ENCODE results near the gene AFAP1.

Gene AFAP1

DNA sequence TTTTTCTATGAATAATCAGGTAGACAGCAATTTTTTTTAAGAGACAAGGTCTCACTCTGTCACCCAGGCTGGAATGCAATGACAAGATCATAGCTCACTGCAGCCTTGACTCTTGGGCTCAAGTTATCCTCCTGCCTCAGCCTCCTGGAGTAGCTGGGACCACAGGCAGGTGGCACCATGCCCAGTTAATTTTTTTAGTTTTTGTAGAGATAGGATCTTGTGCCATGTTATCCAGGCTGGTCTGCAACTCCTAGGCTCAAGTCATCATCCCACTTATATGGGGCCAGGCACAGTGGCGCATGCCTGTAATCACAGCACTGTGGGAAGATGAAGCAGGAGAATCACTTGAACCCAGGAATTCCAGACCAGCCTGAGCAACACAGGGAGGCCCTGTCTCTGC is 26.8 kb downstream of the AFAP1 start:
- FAIRE-seq: no peak

DNA sequence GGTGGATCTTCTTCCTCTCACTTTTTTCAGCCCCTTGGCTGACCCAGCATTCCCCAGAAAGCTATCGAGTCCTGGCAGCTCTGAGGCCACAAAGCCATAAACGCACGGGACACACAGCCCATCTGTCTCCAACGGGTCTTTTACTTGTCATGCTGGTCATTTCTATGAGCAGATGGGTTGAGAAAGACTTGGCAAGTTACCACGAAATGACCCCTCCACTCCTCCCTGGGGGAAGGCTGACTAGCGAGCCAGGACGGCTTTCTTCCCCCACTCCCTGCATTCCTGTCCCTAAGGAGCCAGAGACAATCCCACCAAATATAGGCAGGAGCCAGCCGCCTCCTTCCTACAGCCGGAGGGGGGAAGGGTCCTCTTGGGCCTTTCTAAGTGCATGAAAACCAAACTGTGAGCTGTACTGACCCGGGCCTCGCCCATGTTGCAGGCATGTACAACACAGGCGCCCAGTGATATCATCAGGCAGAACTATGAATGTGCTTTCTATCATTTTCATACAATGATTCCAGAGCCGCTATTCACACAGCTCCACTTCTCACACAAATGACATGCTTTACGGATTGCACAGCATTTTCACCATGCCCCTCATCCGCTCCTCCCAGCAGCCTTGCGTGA is 28.6 kb downstream of the AFAP1 start:
- no peak for FAIRE-seq

DNA sequence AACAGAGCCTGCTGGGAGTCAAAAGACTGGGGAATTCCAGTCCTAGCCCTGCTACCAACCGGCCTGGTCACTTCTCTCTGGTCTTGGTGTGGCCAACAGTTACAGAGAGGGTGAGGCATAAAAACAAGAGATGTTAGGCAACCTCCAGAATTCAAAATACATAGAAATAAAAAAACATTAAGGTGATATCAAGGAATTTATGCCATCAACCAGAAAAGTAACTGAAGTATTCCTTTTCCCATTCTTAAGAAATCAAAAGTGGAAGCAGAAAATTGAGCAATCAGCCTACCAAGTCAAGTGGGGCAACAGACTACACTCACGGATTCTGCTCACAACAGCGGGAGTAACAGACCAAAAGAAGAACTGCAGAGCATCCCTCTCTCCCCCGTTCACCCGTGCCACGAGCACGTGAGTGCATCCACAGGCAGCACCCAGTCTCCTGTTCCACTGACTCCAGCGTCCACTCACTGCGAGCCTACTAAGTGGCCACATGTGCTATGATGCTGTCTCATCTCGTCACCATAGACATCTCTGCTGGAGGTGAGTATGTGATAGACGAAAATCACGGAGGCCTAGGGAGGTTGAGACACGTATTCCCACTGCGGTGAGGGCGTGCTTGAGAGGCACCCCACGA is 29.3 kb downstream of the AFAP1 start:
- FAIRE-seq: no peak

DNA sequence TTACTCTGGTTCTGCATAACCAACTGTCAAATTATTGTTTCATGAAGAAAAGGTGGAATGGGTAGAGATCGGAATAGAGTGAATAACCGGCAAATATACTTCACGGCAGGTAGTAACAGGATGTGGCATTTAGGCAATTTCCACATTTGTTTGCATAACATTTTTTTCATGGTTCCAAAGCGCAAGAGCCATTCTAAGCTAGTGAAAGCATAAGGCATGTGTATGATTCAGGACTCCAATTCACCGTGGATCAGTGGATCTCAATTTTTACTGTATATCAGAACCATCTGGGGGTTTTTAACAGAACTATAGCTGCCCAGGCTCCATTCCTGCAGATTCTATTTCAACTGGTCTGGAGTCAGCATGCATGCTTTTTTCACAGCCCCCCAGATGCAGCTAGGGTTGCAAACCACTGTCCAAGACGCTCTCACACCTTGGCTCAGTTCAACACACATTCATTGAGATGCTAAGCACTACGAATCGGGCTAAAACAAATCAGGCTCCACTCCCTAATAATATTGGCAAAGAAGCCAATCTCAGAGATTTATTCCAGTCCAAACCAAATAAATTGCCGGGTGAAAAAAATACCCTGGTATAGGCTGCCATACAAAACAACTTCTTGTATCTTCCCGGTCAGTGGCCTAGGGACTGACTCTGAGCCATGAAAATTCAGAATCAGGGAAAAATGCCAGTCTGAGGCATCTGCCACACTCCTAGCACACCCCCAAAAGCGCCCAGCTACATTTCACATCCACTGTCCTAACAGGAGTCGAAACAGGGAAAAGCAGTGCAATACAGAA is 30.0 kb downstream of the AFAP1 start:
- no peak for FAIRE-seq

DNA sequence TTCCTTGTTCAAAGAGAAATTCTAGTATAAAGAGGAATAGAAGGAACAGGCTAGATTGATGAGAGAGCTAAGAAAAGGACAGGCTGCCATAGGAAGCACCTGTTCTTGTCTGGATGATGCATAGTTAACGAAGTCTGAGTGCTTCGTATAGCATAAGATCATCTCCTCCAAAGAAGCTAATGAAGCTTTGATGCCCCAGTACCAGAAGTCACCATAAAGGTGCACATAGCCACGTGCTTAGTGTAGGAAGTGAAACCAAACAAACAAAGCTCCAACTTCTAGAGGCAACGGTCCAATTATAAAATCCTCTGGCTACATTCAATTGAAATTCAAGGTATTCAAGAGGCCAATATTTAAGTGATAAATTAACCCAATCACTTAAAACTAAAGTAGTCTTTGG is 31.0 kb downstream of the AFAP1 start:
- FAIRE-seq: no peak

DNA sequence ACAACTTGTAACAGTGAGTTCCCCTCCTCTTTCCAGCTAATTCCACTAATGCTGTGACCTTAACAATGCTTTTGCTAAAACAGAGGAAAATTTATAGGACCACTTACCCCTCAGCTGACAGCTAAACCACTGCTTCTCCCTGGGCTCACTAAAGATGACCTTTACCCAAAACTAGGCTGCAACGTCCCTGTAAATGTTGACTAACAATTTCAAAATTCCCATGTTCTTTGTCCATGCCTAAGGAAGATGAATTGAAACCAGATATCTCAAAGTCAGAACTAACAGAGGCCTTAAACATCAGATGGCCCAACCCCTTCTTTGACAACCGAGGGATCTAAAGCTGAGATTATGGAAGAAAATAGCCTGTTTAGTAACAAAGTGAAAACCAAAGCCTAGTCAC is 32.5 kb downstream of the AFAP1 start:
- FAIRE-seq: no peak

DNA sequence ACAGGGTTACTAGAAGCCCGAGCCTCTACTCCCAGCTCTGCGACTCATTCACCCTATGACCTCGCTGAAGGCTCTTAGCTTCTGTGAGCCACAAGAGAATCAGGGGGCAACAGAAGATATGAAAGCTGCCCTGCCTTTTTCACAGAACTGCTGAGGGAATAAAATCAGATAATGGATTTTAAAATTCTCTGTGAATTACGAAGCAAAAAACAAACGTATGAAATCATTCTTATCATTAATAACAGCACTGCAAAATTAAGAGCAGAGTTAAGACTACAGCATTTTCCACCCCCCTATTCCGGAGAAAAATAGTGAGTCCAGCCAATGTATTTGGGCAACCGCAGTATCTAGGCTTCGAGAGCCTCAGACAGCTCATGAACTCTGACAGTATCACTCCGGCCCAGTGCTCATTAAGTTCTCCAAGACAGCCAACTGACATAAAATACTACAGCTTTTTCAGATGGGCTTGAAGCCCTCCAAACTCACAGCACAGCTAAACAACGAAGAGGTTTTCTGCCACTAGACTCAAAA is 33.4 kb downstream of the AFAP1 start:
- no peak for FAIRE-seq

DNA sequence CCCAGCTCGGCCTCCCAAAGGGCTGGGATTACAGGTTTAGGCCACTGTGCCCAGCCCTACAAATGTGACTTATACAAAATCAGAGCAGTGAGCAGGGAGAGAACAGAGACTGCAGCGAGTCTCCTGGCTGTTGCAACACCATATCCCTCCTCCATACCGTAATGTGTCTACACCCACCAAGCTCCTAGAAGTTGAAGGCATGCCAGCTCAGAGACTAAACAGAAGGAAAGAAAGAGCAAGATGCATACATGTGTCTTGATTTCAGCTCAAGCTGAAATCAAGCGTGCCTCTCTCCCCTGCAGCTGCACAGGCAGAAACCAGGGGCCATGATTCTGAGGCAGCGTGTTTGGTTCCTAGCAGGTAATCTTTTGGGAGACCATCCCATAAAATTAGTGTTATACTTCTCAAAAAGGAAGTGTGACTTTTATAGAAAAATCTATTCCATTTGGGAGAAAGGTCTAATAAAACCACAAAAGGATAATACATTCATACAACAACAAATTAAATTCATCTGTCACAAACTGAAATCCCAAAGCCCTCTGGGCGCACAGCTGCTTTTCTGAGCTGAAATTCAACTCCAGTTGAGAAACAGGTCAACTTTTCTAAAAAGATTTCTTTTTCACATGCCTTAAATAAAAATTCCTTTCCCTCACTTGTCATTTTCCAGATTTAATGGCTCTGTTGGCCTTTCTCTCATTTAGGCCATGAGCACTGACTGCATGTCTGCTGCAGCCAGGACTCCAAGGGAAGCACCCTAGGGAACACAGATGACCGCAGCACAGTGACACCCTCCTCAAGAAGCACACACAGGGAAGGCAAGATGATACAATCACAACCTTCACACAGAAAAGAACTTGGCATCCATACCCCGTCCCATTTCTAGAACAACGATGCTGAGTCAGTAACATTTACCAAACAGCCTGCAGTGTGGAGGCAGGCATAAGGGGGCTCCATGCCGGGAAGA is 34.4 kb downstream of the AFAP1 start:
- FAIRE-seq: no peak

DNA sequence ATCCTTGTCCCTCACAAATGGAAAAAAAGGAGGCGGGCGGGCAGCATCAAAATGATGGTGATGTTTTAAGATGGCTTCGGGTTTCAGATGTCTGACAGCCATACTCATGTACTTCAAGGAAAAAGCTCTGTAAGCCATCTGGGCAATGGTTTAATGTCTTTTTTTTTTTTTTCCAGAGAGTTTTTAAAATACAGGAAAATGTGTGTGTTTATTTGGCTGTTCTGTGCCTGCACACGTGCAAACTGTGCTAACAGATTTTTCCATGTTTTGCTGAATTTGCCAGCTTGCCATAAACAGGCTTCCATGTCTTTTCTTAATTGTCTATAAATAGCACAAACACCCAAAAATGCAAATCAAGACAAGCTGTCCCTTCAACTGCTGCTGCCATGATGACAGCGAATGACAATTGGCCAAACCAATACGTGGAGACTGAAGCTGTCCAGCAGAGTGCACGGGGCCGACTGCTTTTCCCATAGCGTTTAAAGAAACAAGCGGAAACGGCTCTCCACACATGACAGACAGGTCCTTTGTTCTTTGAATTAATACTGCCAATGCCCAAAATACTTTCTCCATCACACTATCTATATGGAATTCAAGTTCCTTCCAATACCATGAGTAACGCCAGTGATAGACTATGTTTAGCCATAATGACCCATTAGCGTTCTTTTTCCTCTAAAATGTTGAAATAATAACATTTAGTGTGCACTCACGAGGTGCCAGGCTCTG is 35.7 kb downstream of the AFAP1 start:
- no peak for FAIRE-seq

DNA sequence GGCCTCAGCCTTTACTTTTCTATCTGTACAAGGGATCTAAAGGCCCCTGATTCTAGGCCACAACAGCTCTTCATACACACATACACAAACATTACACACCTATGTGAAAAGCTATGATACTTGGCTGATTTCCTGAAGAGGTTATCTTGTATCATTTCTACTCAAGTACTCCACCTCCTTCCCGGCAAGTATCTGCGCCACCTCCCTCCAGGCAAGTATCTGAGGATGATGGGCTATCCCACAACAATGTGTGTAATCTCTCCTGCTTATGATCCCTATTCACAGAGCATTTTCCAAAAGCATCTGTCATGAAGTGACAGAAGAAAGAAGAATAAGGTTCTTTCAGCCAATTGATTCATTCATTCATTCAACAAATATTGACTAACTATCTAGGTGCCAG is 36.8 kb downstream of the AFAP1 start:
- no peak for FAIRE-seq

DNA sequence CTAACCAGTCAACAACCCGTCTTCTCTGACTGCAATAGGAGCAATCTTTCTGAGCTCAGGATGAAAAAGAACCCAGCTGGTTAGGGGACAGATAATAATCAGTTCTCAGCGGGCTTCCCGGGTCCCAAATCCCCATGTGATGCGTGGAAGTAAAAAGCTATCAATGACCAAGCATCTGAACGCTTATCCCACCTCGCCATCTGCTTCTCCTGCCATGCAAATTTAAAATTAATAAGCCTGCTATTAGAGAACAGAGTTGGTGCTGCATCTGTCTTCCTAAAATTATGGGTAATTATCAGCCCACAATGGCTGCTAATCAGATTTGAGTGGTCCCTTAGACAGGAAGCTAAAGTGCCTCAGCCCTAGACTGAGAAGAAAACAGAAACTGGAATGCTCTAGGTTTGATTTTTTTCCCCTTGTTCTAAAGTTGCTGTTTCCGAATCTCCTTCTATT is 37.5 kb downstream of the AFAP1 start:
- no peak for FAIRE-seq

DNA sequence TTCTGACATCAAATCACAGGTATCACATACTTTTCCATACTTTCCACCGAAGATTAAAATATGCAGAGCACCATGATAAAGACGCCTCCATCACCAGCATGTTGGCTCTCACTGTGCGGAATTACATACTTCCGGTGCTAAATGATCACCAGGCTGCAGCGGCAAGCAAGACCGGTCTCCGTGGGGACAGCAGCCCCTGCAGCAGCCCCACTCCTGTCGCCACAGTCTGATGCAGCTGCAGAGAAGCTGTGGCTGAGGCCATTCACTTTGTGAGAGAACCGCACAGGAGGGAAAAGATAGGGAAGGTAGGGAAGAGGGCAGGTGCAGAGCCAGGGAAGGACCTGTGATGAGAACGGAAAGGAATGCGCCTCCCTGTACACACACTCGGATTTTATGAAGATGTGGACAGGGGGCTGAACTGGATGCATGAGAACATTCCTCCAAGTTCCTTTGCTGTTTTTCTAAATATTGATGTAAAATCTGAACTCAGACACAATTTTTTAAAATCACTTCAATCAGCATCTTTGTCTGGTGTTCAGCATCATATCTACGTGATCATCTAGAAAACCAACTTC is 38.3 kb downstream of the AFAP1 start:
- FAIRE-seq: no peak

DNA sequence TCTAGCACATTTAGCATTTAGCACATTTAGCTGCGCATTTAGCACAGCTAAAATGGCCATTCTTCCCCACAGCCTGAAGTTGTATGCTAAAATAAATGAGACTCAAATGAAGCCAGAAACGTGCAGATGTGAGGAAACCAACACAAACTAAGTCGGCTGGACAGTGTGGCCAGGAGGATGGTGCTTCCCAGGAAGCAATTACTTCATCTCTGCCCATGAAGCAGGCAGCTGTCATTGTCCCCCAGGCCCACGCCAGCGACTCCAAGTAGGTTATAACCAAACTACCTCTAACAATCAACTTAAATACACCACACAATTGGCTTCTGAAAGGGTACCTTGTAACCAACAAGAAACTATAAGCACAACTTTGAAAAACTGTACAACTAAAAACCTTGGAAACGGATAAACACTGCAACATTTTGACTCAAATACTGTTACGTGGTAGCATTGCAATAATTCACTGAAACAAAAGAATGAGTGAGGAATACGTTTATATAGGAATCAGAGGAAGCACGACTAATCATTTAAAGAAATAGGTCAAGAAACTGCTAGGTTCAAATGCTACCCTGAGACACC is 39.2 kb downstream of the AFAP1 start:
- no peak for FAIRE-seq

DNA sequence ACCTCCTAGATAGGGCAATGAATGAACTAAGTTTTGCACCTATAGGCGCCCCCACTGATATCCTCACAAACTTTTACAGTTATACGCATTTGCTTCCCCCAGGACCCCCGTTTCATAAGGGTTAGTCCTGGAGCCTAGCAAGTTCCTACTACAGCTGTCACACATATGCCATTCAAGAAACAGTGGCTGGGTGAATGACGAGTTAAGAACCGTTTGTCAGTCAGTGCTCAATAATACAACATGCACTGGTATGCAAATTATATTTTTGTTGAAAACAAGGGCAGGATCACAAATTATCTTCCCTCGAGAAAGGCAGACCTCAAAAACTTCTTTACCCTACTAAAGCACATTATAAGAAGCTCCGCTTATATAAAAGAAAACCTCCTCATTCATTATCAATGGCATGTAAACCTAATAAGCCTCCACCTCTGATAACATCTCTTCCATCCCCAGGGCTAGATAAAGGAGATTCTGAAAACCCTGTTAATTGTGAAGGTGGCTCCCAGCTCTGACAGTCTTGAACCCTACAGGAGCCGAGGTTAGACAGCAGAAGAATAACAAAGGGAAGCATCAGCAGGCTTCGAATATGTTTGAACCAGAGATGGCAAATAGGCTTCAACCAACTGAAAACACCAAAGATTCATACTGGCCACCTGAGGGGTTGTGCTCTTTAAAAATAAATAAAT is 40.3 kb downstream of the AFAP1 start:
- no peak for FAIRE-seq

DNA sequence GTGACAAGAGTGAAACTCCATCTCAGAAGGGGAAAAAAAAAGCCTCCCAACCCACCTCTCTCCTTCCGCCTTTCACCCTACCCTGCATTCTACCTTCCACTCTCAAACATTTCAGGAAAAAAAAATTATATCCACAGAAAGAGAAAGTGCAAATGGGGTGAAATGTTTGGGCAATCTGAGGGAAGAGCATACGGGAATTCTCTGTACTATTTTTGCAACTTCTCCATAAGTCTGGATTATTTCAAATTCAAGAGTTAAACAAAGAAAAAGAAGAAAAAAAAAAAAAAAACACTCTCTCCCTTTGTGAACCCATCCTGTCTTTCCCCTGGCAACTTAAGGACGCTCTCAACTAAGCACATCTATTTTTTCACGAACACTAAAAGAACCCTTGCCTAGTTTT is 41.3 kb downstream of the AFAP1 start:
- no peak for FAIRE-seq

DNA sequence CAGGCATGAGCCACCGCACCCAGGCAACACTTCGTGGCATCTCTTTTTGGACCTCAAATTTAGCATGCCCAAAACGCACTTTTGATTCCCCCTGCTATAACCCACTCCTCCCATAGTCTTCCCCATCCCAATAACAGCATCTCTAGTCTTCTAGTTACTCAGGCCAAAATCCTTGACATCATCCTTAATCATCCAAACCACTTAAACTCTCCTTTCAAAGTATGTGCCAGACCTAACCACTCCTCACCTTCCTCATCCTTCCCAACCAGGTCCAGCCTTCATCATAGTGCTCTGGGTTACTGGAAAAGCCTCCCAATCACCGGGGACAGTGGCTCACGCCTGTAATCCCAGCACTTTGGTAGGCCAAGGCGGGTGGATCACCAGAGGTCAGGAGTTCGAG is 41.9 kb downstream of the AFAP1 start:
- FAIRE-seq: no peak

DNA sequence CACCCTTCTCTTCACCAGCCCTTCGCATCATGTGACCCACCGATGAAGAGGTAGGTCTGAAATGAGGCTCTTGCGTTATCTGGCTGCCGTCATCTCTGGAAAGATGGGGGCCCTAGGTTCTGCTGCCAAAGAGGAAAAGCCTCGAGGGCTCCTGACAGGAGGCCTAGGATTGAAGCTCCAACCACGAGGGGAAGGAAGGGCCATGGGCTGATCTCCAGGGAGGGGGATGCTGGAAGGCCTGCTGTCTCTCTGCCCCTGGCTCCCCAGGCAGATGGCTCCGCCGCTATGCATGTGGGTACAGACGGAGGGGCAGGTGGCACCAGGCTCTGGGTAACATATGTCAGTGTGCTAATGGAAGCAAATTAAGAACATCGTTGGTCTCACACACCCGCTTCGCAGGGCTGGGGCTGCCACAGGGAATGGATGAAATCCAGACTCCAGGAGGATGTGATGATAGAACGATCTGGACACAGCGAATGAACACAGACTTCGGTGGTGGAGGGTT is 44.9 kb downstream of the AFAP1 start:
- FAIRE-seq: no peak

DNA sequence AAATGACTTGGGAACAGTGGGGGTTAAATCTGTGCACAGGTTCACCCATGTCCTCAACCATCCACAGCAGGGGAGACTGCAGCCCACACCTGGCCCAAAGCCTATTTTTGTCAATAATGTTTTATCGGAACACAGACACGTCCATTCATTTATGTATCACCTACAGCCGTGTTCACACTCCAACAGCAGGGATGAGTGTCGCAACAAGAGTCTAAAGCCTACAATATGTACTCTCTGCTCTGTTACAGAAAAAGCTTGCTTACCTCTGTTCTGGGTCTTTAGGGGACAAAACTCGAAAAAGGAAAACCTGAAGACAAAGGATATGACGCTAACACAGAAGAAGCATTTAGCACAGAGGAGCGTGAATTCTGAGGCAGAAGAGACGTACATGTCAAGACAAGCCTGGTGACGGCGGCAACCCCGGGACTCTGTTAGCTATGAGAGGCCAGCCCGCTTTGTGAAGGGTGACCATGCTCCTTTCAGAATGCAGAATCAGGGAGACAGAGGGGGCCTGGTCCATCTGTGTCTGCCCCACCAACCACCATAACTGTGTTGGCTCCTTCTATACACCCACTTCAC is 45.5 kb downstream of the AFAP1 start:
- no peak for FAIRE-seq

DNA sequence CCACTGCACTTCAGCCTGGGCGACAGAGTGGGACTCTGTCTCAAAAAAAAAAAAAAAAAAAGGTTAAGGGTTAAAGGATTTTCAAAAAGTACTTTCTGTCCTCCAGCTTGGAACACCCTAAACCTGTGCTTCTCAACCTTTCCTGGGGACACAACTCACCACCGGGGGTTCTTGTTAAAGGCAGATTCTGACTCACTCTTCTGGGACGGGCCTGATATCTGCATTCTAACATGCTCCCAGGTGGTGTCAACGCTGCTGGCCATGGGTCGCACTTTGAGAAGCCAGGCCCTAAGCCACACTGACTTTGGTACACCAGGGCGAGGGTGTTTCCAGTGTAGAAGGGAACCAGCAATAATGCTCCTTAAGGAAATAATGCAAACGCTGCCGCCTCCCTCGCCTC is 46.1 kb downstream of the AFAP1 start:
- FAIRE-seq: no peak
